ENCODE data around the gene SLC13A4.
A peak's percentile ranks its signal among the peaks of the same experiment; 100 is the strongest.
"Not testable (repeated sequence)": the region's sequence is repeated elsewhere in the genome, so short reads cannot be mapped to it uniquely, and the experiment has no call there.

SLC13A4 gene

GRCh38 chr7:135685306-135686084 lies 42.5 kb downstream of the SLC13A4 start:
- no peak for DNase-seq

- no peak for DNase-seq
Measured at GRCh38 chr7:135684699-135685098, 43.3 kb downstream of the SLC13A4 start.

DNA sequence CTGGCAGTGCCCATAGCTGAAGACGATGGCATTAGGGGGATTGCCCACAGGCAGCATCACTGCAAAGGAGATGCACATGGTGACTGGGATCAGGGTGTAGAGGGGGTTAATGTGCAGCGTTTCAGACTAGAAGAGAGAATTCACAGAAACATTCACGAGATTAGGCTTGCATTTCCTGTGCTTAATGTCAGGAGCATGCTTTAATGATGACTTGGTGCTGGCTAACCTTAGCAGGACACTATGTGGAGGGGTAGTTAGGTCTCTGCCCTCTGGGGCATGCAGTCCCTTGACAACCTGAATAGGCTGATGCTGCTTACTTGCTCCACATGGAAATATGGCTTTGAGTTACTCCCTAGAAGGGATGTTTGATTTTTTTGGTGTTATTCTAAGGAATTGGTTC lies 43.9 kb downstream of the SLC13A4 start:
- DNase-seq = no peak

DNA sequence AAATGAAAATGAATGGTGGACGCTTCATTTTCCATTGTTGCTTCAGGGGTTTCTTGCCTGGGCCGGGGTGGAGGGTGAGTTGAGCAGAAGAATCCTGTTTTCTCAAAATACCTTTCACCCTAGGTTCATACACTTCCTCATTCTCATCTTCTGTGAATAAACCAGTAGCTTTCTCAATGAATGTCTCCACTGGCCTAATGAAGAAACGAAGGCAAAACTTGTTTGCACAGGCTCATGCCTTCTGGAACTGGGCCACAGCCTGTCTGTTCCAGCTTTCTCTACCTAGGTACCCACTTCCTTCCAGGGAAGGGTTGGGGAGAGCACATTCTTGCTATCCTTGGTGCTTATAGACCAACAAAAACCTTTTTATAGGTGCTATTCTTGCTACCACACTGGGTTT lies 44.4 kb downstream of the SLC13A4 start:
- DNase-seq = no peak

DNA sequence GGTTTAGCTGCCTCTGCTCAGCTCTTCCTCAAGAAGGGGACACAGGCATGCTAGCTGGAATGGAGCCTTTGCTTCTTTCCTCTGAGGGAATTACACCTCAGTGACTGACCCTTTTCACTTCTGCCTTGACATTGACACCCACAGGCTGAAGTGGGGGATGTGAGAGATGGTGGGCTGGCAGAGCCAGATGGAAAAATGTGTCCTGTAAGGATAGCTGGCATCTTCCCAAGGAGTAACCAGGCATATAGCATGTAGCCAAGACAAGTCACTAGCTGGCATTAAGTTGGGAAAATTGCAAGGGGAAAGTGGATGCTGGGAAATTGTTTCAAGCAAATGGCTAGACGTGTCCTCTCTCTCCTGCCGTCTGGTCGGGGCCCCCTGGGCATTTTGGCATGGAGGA lies 45.8 kb downstream of the SLC13A4 start:
- DNase-seq = no peak

- no peak for DNase-seq
Measured at GRCh38 chr7:135681762-135682161, 46.2 kb downstream of the SLC13A4 start.

GRCh38 chr7:135678612-135679575 lies 49.1 kb downstream of the SLC13A4 start:
- no peak for DNase-seq

DNA sequence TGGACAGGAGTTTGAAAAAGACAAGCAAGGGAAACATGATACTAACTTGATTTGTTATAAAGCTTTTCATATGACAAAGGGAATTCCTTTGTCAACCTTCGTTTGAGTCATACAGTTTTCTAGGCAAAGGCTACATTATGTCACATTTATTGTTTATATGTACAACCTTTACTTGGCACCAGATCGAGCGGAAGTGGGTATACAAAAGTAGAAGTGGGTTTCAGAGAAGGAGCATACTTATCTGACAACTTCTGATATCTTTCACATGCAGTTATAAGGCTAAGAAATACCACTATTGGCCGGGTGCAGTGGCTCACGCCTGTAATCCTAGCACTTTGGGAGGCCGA lies 54.7 kb downstream of the SLC13A4 start:
- DNase-seq = no peak

DNA sequence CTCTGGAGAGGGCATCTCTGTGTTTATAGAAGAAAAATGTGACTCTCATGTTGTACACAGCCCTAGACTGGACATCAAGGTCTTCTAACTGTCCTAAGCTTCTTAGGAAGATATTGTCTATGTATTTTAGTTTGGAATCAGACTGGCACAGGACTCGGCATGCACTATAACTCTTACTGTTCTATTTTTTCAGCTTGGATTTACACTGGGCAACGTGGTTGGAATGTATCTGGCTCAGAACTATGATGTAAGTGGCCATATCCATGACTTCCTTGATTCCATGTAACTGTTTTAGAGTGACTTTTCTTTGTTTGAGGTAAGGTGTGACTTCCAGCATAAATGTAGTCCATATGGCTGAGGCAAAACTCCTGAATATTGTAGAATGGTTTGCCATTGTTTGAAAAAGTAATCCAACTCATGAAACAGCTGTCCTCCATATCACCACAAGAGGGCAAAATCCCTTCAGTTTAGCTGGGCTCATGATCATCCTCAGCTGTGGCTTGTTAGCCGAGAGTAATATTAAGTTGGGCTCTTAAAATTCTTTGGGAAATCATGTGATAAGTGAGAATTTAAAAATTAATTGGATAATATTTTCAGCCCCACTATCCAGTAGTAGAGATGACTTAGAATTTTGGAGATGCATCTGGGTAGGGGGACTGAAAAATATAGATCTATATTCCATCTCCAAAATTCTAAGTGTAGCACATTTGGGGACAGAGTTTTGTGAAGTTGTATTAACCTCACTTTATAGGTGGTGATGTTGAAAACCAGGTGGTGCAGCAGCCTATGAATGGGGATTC lies 55.2 kb downstream of the SLC13A4 start:
- no peak for DNase-seq

DNA sequence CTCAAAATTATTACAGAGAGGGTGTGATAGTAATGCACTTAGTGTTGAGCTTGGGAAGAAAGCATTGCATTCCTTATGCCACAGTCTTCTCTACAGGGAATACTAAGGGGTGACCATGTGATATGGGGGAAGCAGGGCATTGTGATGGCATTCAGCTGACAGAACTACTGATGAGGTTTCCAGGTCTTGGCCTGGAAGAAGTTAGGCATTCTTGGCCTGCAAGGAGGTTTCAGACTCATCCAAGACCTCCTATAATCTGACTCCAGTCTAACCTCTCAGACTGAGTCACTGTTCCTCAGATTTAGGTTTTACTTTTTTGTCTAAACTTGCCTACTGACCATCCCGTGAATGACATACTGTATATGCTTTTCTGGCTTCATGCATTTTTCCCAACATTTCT lies 57.8 kb downstream of the SLC13A4 start:
- no peak for DNase-seq

DNA sequence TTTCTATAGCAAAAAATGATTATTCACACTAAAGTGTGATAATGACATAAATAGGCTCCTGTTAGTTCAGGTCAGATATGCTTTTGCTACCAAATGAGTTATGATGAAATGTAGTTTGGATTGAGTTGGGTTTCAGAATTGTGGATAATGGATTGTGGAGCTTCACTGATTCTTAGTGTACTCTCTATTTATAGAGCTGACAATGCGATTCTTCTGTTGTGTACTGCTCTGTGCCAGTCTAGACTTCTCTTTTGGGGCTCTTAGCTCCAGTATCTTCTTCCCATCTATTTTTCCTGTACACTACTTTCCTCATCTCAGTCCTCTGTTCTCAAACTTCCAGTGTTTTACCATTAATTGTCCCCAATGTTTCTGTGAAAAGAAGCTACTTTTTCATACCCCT lies 58.2 kb downstream of the SLC13A4 start:
- DNase-seq = no peak

GRCh38 chr7:135668852-135669395 lies 59.1 kb downstream of the SLC13A4 start:
- not testable (repeated sequence) for DNase-seq

- DNase-seq = not testable (repeated sequence)
Measured at GRCh38 chr7:135667626-135668025, 60.4 kb downstream of the SLC13A4 start.

DNA sequence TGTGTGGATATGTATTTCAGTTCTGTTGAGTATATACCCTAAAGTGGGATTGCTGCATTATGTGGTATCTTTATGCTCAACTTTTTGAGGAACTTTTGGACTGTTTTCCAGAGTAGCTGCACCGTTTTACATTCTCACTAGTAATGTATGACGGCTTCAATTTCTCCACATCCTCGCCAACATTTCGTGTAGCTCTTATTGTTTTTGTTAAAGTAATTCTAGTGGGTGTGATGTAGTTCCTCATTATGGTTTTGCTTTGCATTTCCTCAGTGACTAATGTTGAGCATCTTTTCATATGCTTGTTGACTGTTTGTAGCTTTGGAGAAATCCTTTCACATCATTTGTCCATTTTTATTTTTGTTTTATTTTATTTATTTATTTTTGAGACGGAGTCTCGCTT lies 61.1 kb downstream of the SLC13A4 start:
- DNase-seq = no peak

GRCh38 chr7:135666156-135666555 lies 61.8 kb downstream of the SLC13A4 start:
- DNase-seq = no peak

DNA sequence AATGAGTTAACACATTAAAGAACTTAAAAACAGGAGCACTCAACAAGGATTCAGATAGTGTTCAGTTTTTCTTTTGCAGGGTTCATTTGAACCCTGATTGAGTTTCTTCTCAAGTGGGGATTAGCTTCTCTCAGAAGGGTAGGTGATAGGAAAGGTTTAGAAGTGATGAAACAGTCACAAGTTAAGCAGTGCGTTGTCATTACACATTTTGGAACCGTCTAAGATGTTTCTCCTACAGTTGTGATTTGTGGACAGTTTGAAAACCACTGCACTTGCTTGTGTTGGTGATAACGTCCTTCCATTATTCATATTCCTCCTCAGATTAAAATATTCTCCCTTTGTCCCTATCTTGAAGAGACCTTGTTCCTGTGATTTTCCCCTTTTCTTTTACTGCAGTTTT lies 62.9 kb downstream of the SLC13A4 start:
- no peak for DNase-seq

DNA sequence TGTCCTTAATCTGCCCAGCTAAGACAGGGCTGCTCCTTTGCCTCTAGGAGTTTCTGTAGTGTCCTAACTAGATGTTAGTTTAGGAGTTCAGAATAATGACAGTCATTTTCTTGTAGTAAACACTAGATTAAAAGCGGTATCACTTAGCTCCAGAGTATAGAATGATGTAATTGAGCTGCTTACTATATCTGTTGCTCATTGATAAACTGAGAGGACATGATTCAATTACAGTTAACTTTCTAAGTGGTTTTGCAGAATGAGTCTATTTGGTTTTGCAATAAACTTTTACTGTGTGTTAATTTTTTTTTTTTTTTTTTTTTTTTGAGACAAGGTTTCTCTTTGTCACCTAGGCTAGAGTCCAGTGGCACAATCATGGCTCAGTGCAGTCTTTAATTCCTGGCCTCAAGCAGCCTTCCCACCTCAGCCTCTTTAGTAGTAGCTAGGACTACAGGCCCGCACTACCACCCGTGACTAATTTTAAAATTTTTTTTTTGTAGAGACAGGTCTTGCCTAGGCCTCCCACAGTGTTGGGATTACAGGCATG lies 63.9 kb downstream of the SLC13A4 start:
- DNase-seq = no peak

DNA sequence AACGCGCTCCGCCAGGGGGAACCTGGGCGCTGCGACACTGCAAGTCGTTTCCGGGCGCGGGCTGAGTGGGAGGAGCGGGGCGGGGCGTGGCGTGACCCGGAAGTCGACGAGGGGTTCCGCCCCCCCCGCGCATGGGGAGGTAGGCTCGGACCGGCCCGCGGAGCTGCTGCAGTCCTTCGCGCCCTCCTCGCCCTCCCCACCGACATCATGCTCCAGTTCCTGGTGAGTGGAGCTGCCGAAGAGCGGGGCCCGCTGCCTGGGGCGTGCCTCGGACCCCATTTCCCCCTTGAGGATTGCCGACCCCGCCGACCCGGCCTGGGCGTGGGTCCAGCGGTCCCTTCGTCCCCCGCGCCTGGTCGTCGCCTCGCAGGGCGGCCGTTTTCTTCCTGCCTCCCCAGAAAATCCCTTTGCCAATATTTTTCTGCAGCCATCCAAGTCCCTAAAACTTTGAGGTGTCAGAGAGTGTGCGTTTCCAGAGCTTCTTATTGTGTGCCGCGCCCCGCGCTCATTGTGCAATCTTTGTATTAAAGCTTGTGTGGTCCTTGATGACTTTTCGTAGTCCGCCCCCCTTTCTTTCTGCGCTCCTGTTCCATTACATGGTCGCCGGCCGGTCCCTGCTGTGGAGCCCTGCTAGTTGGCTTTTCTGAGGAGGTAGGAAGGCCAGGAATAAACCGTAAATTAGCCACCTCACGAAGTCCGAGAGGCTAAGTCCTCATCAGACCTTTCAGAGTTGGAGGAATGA lies 65.4 kb downstream of the SLC13A4 start, which contains the start of gene STMP1:
TSS of gene STMP1 (plus strand) at position 142 of the 742 bp plus-strand sequence.
- peak; percentile 98 for DNase-seq

- no peak for DNase-seq
Measured at GRCh38 chr7:135662123-135662372, 65.9 kb downstream of the SLC13A4 start.

DNA sequence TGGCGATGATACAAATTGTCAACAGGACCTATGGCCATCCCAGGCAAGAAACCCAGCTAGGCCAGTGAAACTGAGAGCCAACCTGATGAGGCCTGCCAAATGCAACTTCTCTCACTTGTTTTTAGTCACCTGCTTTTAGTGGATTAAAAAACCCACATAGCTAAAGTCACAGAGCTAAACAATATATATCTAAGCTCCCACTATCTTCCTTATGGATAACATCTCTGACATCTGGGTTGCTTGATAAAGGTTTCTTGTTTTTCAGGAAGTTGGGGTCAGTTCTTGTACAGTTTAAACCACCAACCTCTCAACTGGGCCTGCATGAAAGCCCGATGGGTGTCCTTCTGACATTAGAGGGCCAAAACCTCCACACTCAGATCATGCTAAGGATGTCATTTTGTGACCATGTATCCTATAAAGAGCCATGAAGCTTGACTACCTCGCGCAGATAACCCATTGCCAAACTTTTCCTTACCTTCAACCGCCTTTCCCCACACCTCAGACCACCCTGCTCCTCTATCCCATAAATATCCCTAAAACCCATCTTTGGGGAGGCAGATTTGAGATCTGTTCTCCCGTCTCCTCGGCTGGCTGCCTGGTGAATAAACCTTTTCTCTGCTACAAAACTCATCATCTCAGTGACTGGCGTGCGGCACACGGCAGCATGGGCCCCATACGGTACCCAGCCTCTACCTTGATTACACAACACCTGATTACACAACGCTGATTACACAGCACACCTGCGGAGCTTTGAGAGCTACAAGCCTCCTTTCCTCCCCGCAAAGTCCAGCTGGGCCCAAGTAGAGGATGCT lies 66.5 kb downstream of the SLC13A4 start:
- no peak for DNase-seq

DNA sequence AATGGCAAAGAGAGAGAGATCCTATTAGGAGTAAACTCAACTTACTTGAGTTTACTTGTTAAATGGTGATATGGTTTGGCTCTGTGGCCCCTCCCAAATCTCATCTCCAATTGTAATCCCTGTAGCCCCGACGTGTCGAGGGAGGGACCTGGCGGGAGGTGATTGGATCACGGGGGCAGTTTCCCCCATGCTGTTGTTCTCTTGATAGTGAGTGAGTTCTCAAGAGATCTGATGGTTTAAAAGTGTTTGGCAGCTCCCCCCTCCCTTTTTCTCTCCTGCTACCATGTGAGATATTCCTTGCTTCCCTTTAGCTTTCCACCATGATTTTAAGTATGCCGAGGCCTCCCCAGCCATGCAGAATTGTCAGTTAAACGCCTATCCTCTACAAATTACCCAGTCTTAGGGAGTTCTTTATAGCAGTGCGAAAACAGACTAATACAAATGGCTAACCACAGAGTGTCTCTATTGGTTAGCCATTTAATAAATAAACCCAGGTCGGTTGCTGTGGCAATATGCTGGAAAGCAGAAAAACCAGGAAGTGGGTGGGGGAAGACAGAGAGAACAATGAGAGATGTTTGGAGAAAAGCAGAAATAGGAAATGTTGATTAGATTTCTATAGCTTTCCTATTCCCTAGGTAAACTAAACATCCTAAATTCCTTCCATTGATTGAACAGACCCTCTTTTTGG lies 68.7 kb downstream of the SLC13A4 start:
- DNase-seq = no peak
